Measurements from ENCODE around the gene INF2.

INF2 gene

DNA sequence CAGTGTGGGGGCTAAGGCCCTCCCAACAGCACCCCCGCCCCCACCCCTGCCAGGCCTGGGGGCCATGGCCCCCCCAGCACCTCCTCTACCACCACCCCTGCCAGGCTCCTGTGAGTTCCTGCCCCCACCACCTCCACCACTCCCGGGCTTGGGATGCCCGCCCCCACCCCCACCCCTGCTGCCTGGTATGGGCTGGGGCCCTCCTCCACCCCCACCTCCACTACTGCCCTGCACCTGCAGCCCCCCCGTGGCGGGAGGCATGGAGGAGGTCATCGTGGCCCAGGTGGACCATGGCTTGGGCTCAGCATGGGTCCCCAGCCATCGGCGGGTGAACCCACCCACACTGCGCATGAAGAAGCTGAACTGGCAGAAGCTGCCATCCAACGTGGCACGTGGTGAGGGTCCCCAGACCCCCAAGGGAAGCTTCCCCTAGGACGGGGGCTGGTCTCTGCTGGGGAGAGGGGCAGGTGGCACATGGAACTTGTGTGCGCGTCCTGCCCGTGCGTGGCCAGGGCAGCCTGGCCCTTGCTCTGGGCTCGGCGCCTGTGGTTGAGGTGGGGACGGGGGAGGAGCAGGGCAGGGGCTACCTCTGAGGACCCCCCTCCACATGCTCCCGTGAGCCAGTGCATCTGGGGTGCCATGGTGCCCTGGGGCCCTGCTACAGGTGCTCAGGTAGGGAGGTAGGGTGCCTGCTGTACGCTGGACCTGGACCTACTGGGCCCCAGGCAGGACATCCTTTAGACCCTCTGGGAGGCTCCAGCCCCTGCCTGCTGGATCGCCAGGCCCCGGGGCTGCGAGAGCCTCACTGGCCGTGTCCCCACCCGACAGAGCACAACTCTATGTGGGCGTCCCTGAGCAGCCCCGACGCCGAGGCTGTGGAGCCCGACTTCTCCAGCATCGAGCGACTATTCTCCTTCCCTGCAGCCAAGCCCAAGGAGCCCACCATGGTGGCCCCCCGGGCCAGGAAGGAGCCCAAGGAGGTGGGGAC, 18.5 kb downstream of the INF2 start:
- H3K4me3 ChIP-seq (ENCODE audit: low read length), result no peak overlapping the region
- TF ChIP-seq, protein P1, sequence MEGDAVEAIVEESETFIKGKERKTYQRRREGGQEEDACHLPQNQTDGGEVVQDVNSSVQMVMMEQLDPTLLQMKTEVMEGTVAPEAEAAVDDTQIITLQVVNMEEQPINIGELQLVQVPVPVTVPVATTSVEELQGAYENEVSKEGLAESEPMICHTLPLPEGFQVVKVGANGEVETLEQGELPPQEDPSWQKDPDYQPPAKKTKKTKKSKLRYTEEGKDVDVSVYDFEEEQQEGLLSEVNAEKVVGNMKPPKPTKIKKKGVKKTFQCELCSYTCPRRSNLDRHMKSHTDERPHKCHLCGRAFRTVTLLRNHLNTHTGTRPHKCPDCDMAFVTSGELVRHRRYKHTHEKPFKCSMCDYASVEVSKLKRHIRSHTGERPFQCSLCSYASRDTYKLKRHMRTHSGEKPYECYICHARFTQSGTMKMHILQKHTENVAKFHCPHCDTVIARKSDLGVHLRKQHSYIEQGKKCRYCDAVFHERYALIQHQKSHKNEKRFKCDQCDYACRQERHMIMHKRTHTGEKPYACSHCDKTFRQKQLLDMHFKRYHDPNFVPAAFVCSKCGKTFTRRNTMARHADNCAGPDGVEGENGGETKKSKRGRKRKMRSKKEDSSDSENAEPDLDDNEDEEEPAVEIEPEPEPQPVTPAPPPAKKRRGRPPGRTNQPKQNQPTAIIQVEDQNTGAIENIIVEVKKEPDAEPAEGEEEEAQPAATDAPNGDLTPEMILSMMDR (conservative IDR thresholded peaks at IDR 0.05; ENCODE audit: low read depth, low read length), result no peak
- DNase-seq (ENCODE audit: low read depth), result no peak

DNA sequence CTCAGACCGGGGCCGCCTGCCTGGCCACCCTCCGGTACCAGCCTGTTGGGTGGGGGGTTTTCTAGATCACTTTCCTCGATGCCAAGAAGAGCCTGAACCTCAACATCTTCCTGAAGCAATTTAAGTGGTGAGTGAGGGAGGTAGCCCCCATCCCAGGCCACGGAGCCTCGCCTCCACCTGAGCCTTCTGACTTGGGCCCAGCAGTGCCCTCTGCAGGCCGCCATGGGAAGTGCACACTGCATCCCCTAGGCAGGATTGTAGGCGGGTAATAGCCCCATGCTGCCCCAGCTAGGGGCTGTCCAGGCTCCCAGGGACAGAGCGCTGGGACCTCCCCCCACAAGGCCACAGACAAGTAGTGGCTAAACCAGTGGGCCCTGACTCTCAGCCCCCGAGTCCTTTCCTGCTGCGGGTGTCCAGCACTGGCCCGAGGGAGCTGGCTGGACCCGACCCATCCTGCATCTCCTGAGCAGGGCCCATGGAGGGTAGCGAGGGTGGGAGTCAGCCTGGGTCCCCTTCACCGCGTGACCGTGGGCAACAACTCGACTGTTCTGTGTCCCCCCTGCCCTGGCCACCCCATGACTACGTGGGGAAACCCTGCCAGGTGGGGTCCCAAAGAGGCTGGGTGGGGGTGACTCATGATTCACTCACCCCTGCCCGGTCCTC, 19.3 kb downstream of the INF2 start:
- TF ChIP-seq, protein P1 (conservative IDR thresholded peaks at IDR 0.05; ENCODE audit: low read depth, low read length), result peak; percentile 97
- DNase-seq (ENCODE audit: low read depth), result no peak
- H3K4me3 ChIP-seq (ENCODE audit: low read length), result no peak overlapping the region

DNA sequence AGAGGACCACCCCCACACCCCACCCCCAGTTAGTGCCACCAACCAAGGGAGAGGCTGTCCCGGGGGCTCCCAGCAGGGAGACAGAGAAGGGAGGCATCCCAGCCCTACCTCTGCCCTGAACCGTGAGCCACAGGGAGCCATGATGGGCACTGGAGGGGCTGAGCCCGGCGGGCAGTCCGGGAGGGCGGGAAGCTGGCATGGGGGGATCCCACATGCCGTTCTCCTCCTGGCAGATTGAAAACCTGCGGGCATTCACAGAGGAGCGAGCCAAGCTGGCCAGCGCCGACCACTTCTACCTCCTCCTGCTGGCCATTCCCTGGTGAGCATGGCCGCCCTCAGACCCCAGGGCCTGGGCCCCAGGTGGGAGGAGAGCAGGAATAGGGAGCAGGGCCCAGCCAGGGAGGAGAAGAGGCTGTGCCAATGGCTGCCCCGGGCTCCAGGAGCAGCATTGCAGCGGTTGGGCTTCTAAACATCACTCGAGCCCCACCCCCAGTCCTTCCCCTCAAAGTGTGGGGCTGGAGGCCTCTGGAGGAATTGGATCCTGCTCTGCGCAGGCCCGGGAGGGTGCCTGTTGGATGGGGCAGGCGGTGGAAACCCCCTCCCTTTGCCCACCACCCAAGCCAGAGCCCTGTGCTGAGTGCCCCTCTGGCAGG, 20.1 kb downstream of the INF2 start:
- TF ChIP-seq, protein P1 (conservative IDR thresholded peaks at IDR 0.05; ENCODE audit: low read depth, low read length), result no peak
- DNase-seq (ENCODE audit: low read depth), result no peak
- no peak overlapping the region for H3K4me3 ChIP-seq (ENCODE audit: low read length)

DNA sequence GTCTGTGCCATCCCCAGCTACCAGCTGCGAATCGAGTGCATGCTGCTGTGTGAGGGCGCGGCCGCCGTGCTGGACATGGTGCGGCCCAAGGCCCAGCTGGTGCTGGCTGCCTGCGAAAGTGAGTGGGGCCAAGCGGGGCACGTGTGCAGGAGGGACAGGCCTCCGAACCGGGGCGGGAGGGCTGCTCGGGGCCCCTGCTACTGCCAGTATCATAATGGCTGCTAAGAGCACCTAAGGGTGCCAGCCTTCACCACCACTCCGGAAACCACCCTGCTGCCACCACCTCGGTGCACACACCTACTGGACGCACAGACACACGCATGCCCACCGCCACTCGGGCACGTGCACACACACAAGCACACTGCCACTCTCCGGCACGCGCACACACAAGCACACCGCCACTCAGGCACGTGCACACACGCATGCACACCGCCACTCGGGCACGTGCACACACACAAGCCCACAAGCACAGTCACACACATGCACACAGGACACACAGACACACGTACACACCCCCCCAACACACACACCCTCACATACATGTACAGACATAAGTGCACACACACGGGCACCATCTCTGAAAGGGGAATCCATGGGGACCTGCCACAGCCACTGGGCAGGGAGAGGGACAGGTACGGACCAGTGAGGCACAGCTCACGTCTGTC, 20.8 kb downstream of the INF2 start:
- TF ChIP-seq, protein P1 (conservative IDR thresholded peaks at IDR 0.05; ENCODE audit: low read depth, low read length), result no peak
- H3K4me3 ChIP-seq (ENCODE audit: low read length), result no peak overlapping the region
- no peak for DNase-seq (ENCODE audit: low read depth)

DNA sequence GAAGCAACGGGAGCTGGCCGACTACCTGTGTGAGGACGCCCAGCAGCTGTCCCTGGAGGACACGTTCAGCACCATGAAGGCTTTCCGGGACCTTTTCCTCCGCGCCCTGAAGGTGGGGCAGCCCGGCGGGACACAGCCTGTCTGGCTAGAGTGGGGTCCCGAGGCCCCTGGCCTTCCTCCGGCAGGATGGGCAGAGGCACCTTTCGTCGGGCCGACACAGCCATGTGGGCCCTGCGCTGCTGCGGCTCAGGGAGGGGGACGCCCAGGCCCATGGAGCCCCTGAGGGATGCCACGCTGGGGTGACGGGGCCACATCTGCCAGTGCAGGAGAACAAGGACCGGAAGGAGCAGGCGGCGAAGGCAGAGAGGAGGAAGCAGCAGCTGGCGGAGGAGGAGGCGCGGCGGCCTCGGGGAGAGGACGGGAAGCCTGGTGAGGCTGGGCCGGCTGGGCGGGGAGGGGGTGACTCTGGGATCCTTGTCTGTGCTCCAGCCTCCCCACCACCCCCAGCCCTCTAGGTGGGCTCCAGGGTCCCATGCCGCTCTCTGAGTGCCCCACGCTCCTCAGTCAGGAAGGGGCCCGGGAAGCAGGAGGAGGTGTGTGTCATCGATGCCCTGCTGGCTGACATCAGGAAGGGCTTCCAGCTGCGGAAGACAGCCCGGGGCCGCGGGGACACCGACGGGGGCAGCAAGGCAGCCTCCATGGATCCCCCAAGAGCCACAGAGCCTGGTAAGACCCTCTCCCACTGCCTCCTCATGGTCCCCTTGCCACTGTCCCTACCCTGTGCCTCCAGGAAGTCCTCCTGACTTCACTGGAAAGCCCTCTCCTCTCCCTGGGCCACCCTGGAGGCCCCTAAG, 23.7 kb downstream of the INF2 start:
- TF ChIP-seq, protein P1 (conservative IDR thresholded peaks at IDR 0.05; ENCODE audit: low read depth, low read length), result no peak
- no peak for DNase-seq (ENCODE audit: low read depth)
- no peak overlapping the region for H3K4me3 ChIP-seq (ENCODE audit: low read length)

DNA sequence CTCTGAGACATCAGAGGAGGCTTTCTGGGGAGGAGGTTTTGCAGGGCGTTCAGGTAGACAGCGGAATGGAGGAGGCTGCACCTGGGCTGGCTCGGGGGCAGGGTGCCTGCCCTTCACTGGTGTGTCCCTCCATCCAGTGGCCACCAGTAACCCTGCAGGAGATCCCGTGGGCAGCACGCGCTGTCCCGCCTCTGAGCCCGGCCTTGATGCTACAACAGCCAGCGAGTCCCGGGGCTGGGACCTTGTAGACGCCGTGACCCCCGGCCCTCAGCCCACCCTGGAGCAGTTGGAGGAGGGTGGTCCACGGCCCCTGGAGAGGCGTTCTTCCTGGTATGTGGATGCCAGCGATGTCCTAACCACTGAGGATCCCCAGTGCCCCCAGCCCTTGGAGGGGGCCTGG, 24.6 kb downstream of the INF2 start:
- H3K4me3 ChIP-seq (ENCODE audit: low read length), result no peak overlapping the region
- no peak for DNase-seq (ENCODE audit: low read depth)

More for the DNA sequence above, 24.6 kb downstream of the INF2 start:
- TF ChIP-seq, protein P1 (conservative IDR thresholded peaks at IDR 0.05; ENCODE audit: low read depth, low read length), result no peak

Measured in retinal pigment epithelial cell (primary cell).